T-cell (primary cell): ENCODE data around the gene BRWD1. TPM values are rescaled to one million over a fixed set of nuclear protein-coding genes. Genes with fewer than 3 reads are reported as not detected.

Experiments used
- ATAC-seq, 4 experiments: fragments of 200-7000 bp in 3 of 4; fragments of 150-1000 bp in 1 of 4; cut with Tn5 transposase; replicated peaks in 1 of 4; 1 replicate in 3 of 4; 2 replicates in 1 of 4; pipeline ENCODE4 v1.10.0; 2021; ENCODE audit warnings: moderate library complexity in 3 of 4, mild to moderate bottlenecking in 2 of 4, moderate number of reproducible peaks in 1 of 4
- CTCF ChIA-PET, 2 donors: fragments of 300-600 bp; sonication (Branson Sonifier 250); formaldehyde crosslinking; loops; one replicate each; lab custom pipeline; 2022; ENCODE audit warnings: antibody characterized with exemption in 2 of 2; lab: Charles Lee
- POLR2A ChIA-PET, 2 donors: fragments of 300-600 bp; sonication (Branson Sonifier 250); formaldehyde crosslinking; loops; one replicate each; lab custom pipeline; 2022; ENCODE audit warnings: antibody characterized with exemption in 2 of 2; lab: Charles Lee
- DNase-seq, 35 experiments: peaks; one replicate each; pipeline versions ENCODE4 v3.0.0 to v3.0.0-alpha.2; 2013 to 2023
- H3K27ac ChIP-seq: one replicate; pipeline ENCODE4 v1.5.1; 2013; ENCODE audit warnings: low read length
- H3K27me3 ChIP-seq, 2 experiments: replicated peaks in 1 of 2; 1 replicate in 1 of 2; 2 replicates in 1 of 2; pipeline versions ENCODE4 v1.6.1 to v1.7.0; 2013; ENCODE audit warnings: low read length in 1 of 2, mixed read lengths in 1 of 2; ENCODE audit not compliant: control insufficient read depth in 2 of 2, insufficient read depth in 2 of 2; ENCODE audit errors: extremely low read depth in 1 of 2
- H3K36me3 ChIP-seq, 2 donors: 1 replicate in 1 of 2; 2 replicates in 1 of 2; pipeline versions ENCODE4 v1.6.1 to v1.7.0; 2013; ENCODE audit warnings: low read length in 1 of 2; ENCODE audit not compliant: control insufficient read depth in 2 of 2, insufficient read depth in 1 of 2; ENCODE audit errors: extremely low read depth in 1 of 2
- H3K4me1 ChIP-seq, 2 experiments: 1 replicate in 1 of 2; 2 replicates in 1 of 2; pipeline versions ENCODE4 v1.6.1 to v1.7.0; 2013; ENCODE audit warnings: low read length in 2 of 2, mixed read lengths in 1 of 2; ENCODE audit not compliant: insufficient read depth in 2 of 2, control insufficient read depth in 1 of 2; ENCODE audit errors: extremely low read depth in 1 of 2
- H3K4me3 ChIP-seq, 2 donors: 1 replicate in 1 of 2; 2 replicates in 1 of 2; pipeline versions ENCODE4 v1.5.1 to v1.7.0; 2013; ENCODE audit warnings: mild to moderate bottlenecking in 2 of 2, low read length in 1 of 2, moderate library complexity in 1 of 2; ENCODE audit not compliant: control insufficient read depth in 1 of 2; ENCODE audit errors: extremely low read depth in 1 of 2
- H3K9me3 ChIP-seq: 2 replicates; pipeline ENCODE4 v1.7.0; 2013
- H3K27ac Mint-ChIP-seq, 2 donors: one replicate each; pipeline ENCODE4 v1.8.0; 2020 to 2021; ENCODE audit warnings: mild to moderate bottlenecking in 2 of 2, mixed read lengths in 2 of 2
- H3K27me3 Mint-ChIP-seq, 2 donors: one replicate each; pipeline ENCODE4 v1.8.0; 2021 to 2022; ENCODE audit warnings: mixed read lengths in 2 of 2
- H3K36me3 Mint-ChIP-seq: one replicate; pipeline ENCODE4 v1.8.0; 2021; ENCODE audit warnings: mixed read lengths
- H3K4me1 Mint-ChIP-seq, 3 donors: one replicate each; pipeline ENCODE4 v1.8.0; 2020 to 2022; ENCODE audit warnings: mixed read lengths in 3 of 3, mild to moderate bottlenecking in 1 of 3
- H3K4me3 Mint-ChIP-seq, 3 donors: one replicate each; pipeline ENCODE4 v1.8.0; 2020 to 2022; ENCODE audit warnings: mild to moderate bottlenecking in 3 of 3, mixed read lengths in 3 of 3, moderate library complexity in 3 of 3
- H3K9me3 Mint-ChIP-seq, 3 donors: one replicate each; pipeline ENCODE4 v1.8.0; 2020 to 2022; ENCODE audit warnings: mixed read lengths in 3 of 3
- WGBS: methylation state at CpG from one replicate; pipeline ENCODE4 v1.1.5; 2013; ENCODE audit warnings: missing lambda C conversion rate; ENCODE audit not compliant: insufficient coverage; 5-methylcytosine and 5-hydroxymethylcytosine counted together
- total RNA-seq, 35 experiments: library from RNA in 6 of 35; stranded (reverse) in 6 of 35; fragments of 120-200 nt in 1 of 35; gene quantifications; one replicate each; pipeline versions ENCODE4 v1.2.1 to v1.2.4 and lab custom pipeline; 2013 to 2026

BRWD1 gene
- total RNA-seq, 5 donors from 2014 or later (not counting 1 experiment from before 2014, with no cell fraction given): 70.2 to 86.3 (median 75.2) TPM

- Mint-ChIP-seq H3K36me3 (peaks cover 43% of the 10 kb centered on the region), H3K9me3 (no peaks in the 10 kb centered on the region), H3K4me1 (peaks cover 42 to 46% (median 43%) of the 10 kb centered on the region in 3 donors), H3K27me3 (no peaks in the 10 kb centered on the region), H3K4me3 (peak overlapping the region; percentile 60 to 88 (median 84)), H3K27ac (peak overlapping the region; percentile 62 to 79)
- peaks cover 12 to 23% of the 10 kb centered on the region in 2 experiments for H3K4me1 ChIP-seq
- no peaks in the 10 kb centered on the region for H3K9me3 ChIP-seq
- H3K27ac ChIP-seq: no peak overlapping the region
- ATAC-seq (no peak), DNase-seq (no peak)
- ChIA-PET CTCF (interaction anchor here in 1 of 2 donors (0.6 kb wide), 1 partner anchor 160 kb away, joined by 3 read pairs; no protein-coding TSS in a partner anchor), POLR2A (interaction anchor here in 1 of 2 donors (0.6 to 1.2 kb wide), 3 partner anchors 17 to 34 kb away, joined by 4 to 12 read pairs (median 7); no protein-coding TSS in a partner anchor)
- WGBS: no CpG with 5 or more reads among the region's 3 CpGs
- no peak overlapping the region for H3K4me3 ChIP-seq
- no peaks in the 10 kb centered on the region for H3K27me3 ChIP-seq
- H3K36me3 ChIP-seq: peaks cover 0 to 42% of the 10 kb centered on the region in 2 donors
Observed at GRCh38 chr21:39346206-39346605, 32.8 kb upstream of the BRWD1 start.

GRCh38 chr21:39345440-39345839 lies 32.0 kb upstream of the BRWD1 start:
- H3K4me1 Mint-ChIP-seq: peaks cover 41 to 45% (median 43%) of the 10 kb centered on the region in 3 donors
- H3K27me3 ChIP-seq: no peaks in the 10 kb centered on the region
- H3K4me3 Mint-ChIP-seq: peak overlapping the region in 1 of 3 donors; percentile 84
- ATAC-seq: no peak
- CTCF ChIA-PET: interaction anchor here in 1 of 2 donors (0.6 kb wide), 1 partner anchor 159 kb away, joined by 3 read pairs; no protein-coding TSS in a partner anchor
- H3K36me3 Mint-ChIP-seq: peaks cover 49% of the 10 kb centered on the region
- H3K27ac ChIP-seq: no peak overlapping the region
- 93% methylated on average over 4 of the region's 6 CpGs for WGBS
- no peaks in the 10 kb centered on the region for H3K9me3 ChIP-seq
- no peak for DNase-seq
- no peaks in the 10 kb centered on the region for H3K27me3 Mint-ChIP-seq
- H3K27ac Mint-ChIP-seq: peak overlapping the region; percentile 50 to 62
- peaks cover 12 to 23% of the 10 kb centered on the region in 2 experiments for H3K4me1 ChIP-seq
- peaks cover 0 to 44% of the 10 kb centered on the region in 2 donors for H3K36me3 ChIP-seq
- POLR2A ChIA-PET: interaction anchor here in 1 of 2 donors (0.7 kb wide), 1 partner anchor 33 kb away, joined by 4 read pairs; no protein-coding TSS in a partner anchor
- H3K4me3 ChIP-seq: no peak overlapping the region
- no peaks in the 10 kb centered on the region for H3K9me3 Mint-ChIP-seq

DNA sequence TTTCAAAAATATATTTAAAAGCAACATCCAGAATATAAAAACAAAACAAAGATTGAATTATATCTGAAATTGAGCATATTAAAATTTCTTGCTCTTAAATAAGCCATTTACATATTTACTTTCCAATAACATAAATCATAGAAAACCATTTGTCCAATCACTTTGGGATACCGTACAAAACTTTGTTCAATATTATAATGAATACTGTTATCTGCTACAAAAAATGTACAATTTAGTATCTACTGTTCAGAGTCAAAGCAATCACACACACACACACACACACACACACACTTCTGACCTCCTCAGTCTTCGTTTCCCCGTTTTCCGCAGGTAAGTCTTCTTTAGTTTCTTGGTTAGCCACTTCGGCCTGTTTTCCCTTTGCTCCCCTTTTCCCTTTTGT lies 31.4 kb upstream of the BRWD1 start:
- Mint-ChIP-seq H3K4me1 (peaks cover 36 to 40% (median 37%) of the 10 kb centered on the region in 3 donors), H3K27me3 (no peaks in the 10 kb centered on the region), H3K9me3 (no peaks in the 10 kb centered on the region), H3K4me3 (no peak overlapping the region), H3K36me3 (peaks cover 49% of the 10 kb centered on the region), H3K27ac (peak overlapping the region in 1 of 2 donors; percentile 50)
- no peak for ATAC-seq
- POLR2A ChIA-PET: no interaction called here
- CTCF ChIA-PET: no interaction called here
- WGBS: no CpG with 5 or more reads among the region's 5 CpGs
- Histone ChIP-seq H3K36me3 (peaks cover 0 to 44% of the 10 kb centered on the region in 2 donors), H3K27me3 (no peaks in the 10 kb centered on the region), H3K27ac (no peak overlapping the region), H3K4me3 (no peak overlapping the region), H3K9me3 (no peaks in the 10 kb centered on the region), H3K4me1 (peaks cover 7 to 19% of the 10 kb centered on the region in 2 experiments)
- DNase-seq: no peak

GRCh38 chr21:39341249-39341923 lies 28.0 kb upstream of the BRWD1 start:
- WGBS: 100% methylated on average over 1 of the region's 6 CpGs
- no peak overlapping the region for H3K27ac ChIP-seq
- H3K36me3 ChIP-seq: peaks cover 0 to 39% of the 10 kb centered on the region in 2 donors
- H3K4me1 ChIP-seq: peaks cover 0 to 4% of the 10 kb centered on the region in 2 experiments
- Mint-ChIP-seq H3K27me3 (no peaks in the 10 kb centered on the region), H3K9me3 (no peaks in the 10 kb centered on the region), H3K36me3 (peaks cover 39% of the 10 kb centered on the region), H3K4me3 (no peak overlapping the region), H3K4me1 (peaks cover 20 to 22% (median 20%) of the 10 kb centered on the region in 3 donors), H3K27ac (peak overlapping the region in 1 of 2 donors; percentile 44)
- POLR2A ChIA-PET: no interaction called here
- H3K4me3 ChIP-seq: no peak overlapping the region
- no peaks in the 10 kb centered on the region for H3K9me3 ChIP-seq
- ATAC-seq: no peak
- CTCF ChIA-PET: interaction anchor here in 1 of 2 donors (0.6 kb wide), 1 partner anchor 20 kb away, joined by 4 read pairs; no protein-coding TSS in a partner anchor
- DNase-seq: no peak
- H3K27me3 ChIP-seq: no peaks in the 10 kb centered on the region

GRCh38 chr21:39340687-39341086 lies 27.3 kb upstream of the BRWD1 start:
- H3K27me3 ChIP-seq: no peaks in the 10 kb centered on the region
- H3K36me3 ChIP-seq: peaks cover 0 to 34% of the 10 kb centered on the region in 2 donors
- no peaks in the 10 kb centered on the region for H3K9me3 Mint-ChIP-seq
- DNase-seq: no peak
- peaks cover 0 to 4% of the 10 kb centered on the region in 2 experiments for H3K4me1 ChIP-seq
- H3K27ac ChIP-seq: no peak overlapping the region
- ATAC-seq: no peak
- ChIA-PET CTCF (interaction anchor here in 1 of 2 donors (0.6 kb wide), 1 partner anchor 20 kb away, joined by 4 read pairs; no protein-coding TSS in a partner anchor), POLR2A (no interaction called here)
- peaks cover 13 to 15% (median 13%) of the 10 kb centered on the region in 3 donors for H3K4me1 Mint-ChIP-seq
- H3K4me3 ChIP-seq: no peak overlapping the region
- no peak overlapping the region for H3K4me3 Mint-ChIP-seq
- H3K27ac Mint-ChIP-seq: no peak overlapping the region
- 93% methylated on average over 3 of the region's 6 CpGs for WGBS
- H3K9me3 ChIP-seq: no peaks in the 10 kb centered on the region
- peaks cover 36% of the 10 kb centered on the region for H3K36me3 Mint-ChIP-seq
- no peaks in the 10 kb centered on the region for H3K27me3 Mint-ChIP-seq

- no peak overlapping the region for H3K27ac Mint-ChIP-seq
- no peak for DNase-seq
- no peaks in the 10 kb centered on the region for H3K27me3 Mint-ChIP-seq
- H3K9me3 Mint-ChIP-seq: no peaks in the 10 kb centered on the region
- CTCF ChIA-PET: no interaction called here
- Histone ChIP-seq H3K27ac (no peak overlapping the region), H3K4me3 (no peak overlapping the region), H3K36me3 (peaks cover 0 to 22% of the 10 kb centered on the region in 2 donors), H3K4me1 (no peaks in the 10 kb centered on the region), H3K27me3 (no peaks in the 10 kb centered on the region), H3K9me3 (no peaks in the 10 kb centered on the region)
- ATAC-seq: no peak
- no peak overlapping the region for H3K4me3 Mint-ChIP-seq
- POLR2A ChIA-PET: interaction anchor here in 1 of 2 donors (0.5 kb wide), 1 partner anchor 10 kb away, joined by 7 read pairs; no protein-coding TSS in a partner anchor
- WGBS: no CpG with 5 or more reads among the region's 2 CpGs
- H3K36me3 Mint-ChIP-seq: peaks cover 27% of the 10 kb centered on the region
- peaks cover 0 to 3% (median 2%) of the 10 kb centered on the region in 3 donors for H3K4me1 Mint-ChIP-seq
Observed at GRCh38 chr21:39339231-39339630, 25.8 kb upstream of the BRWD1 start.
